IMR-90 (cell line): ENCODE data around the gene RBP2. TPM values are rescaled to one million over a fixed set of nuclear protein-coding genes. Genes with fewer than 3 reads are reported as not detected.

ENCODE experiments used
- ATAC-seq: fragments of 200-7000 bp; cut with Tn5 transposase; 2 replicates; pipeline ENCODE4 v1.9.1; 2020; ENCODE audit warnings: low read depth, mild to moderate bottlenecking, moderate library complexity
- BruUV-seq: library from RNA; stranded (reverse); fragments of 400-500 nt; replicated peaks from 2 replicates; lab custom pipeline; 2021; lab: Mats Ljungman, UMichigan
- CTCF ChIA-PET: fragments of 300-600 bp; formaldehyde crosslinking; extraction: SDS; loops from one replicate; lab custom pipeline; 2021; ENCODE audit warnings: antibody characterized with exemption; lab: Yijun Ruan, JAX
- POLR2A ChIA-PET: fragments of 300-600 bp; sonication (Branson Sonifier 250); formaldehyde crosslinking; loops from one replicate; lab custom pipeline; 2022; ENCODE audit warnings: antibody characterized with exemption; ENCODE audit not compliant: unreplicated experiment; lab: Charles Lee
- DNase-seq: peaks from one replicate; pipeline ENCODE4 v3.0.0; 2013
- H2AFZ ChIP-seq: replicated peaks from 2 replicates; pipeline ENCODE3; 2013; ENCODE audit warnings: low read length, mild to moderate bottlenecking; ENCODE audit not compliant: poor library complexity
- H2AK5ac ChIP-seq: 2 replicates; pipeline ENCODE4 v1.6.1; 2013; ENCODE audit warnings: low read depth, low read length, inconsistent platforms
- H2AK9ac ChIP-seq: replicated peaks from 2 replicates; pipeline ENCODE3; 2013; ENCODE audit warnings: mild to moderate bottlenecking, low read depth, low read length, moderate library complexity; ENCODE audit not compliant: poor library complexity
- H2BK120ac ChIP-seq: 2 replicates; pipeline ENCODE4 v1.6.1; 2013; ENCODE audit warnings: low read depth, low read length, inconsistent platforms
- H2BK15ac ChIP-seq: 3 replicates; pipeline ENCODE4 v1.6.1; 2013; ENCODE audit warnings: low read depth, low read length, inconsistent platforms
- H2BK20ac ChIP-seq: 2 replicates; pipeline ENCODE4 v1.6.1; 2013; ENCODE audit warnings: low read depth, mild to moderate bottlenecking, inconsistent platforms, low read length, moderate library complexity
- H2BK5ac ChIP-seq: 2 replicates; pipeline ENCODE4 v1.6.1; 2013; ENCODE audit warnings: mild to moderate bottlenecking, low read depth, low read length, inconsistent platforms; ENCODE audit not compliant: poor library complexity, severe bottlenecking
- H3K14ac ChIP-seq: replicated peaks from 2 replicates; pipeline ENCODE4 v1.6.1; 2013; ENCODE audit warnings: low read depth, low read length, inconsistent platforms
- H3K18ac ChIP-seq: 2 replicates; pipeline ENCODE4 v1.6.1; 2013; ENCODE audit warnings: low read depth, low read length, control low read depth
- H3K23ac ChIP-seq: 2 replicates; pipeline ENCODE4 v1.6.1; 2013; ENCODE audit warnings: low read depth, low read length, inconsistent platforms
- H3K27ac ChIP-seq: 2 replicates; pipeline ENCODE4 v1.5.1; 2013; ENCODE audit warnings: mild to moderate bottlenecking, control low read depth, low read length; ENCODE audit not compliant: insufficient read depth
- H3K27me3 ChIP-seq: 2 replicates; pipeline ENCODE4 v1.6.1; 2013; ENCODE audit warnings: low read length; ENCODE audit not compliant: control insufficient read depth, insufficient read depth
- H3K36me3 ChIP-seq: 2 replicates; pipeline ENCODE4 v1.6.1; 2013; ENCODE audit warnings: low read length, mixed read lengths; ENCODE audit not compliant: control insufficient read depth, insufficient read depth
- H3K4ac ChIP-seq: 2 replicates; pipeline ENCODE4 v1.6.1; 2013; ENCODE audit warnings: low read depth, low read length, inconsistent platforms
- H3K4me1 ChIP-seq: 2 replicates; pipeline ENCODE4 v1.6.1; 2013; ENCODE audit warnings: low read length, mixed read lengths; ENCODE audit not compliant: control insufficient read depth, insufficient read depth
- H3K4me2 ChIP-seq: 2 replicates; pipeline ENCODE4 v1.6.1; 2013; ENCODE audit warnings: low read depth, mild to moderate bottlenecking, control low read depth, low read length, moderate library complexity
- H3K4me3 ChIP-seq: 2 replicates; pipeline ENCODE4 v1.5.1; 2013; ENCODE audit warnings: low read depth, mild to moderate bottlenecking, control low read depth, low read length, moderate library complexity; ENCODE audit not compliant: insufficient read depth
- H3K56ac ChIP-seq: 2 replicates; pipeline ENCODE4 v1.6.1; 2013; ENCODE audit warnings: low read length, inconsistent platforms; ENCODE audit not compliant: insufficient read depth; ENCODE audit errors: extremely low read depth
- H3K79me1 ChIP-seq, 2 experiments: 2 replicates each; pipeline ENCODE4 v1.6.1; 2013; ENCODE audit warnings: low read length in 2 of 2, inconsistent platforms in 1 of 2, low read depth in 1 of 2
- H3K9ac ChIP-seq: 2 replicates; pipeline ENCODE4 v1.6.1; 2013; ENCODE audit warnings: low read depth, low read length, control low read depth
- H3K9me1 ChIP-seq: 2 replicates; pipeline ENCODE4 v1.6.1; 2013; ENCODE audit warnings: low read length, inconsistent platforms; ENCODE audit not compliant: insufficient read depth
- H3K9me3 ChIP-seq: 2 replicates; pipeline ENCODE4 v1.6.1; 2013; ENCODE audit warnings: low read length; ENCODE audit not compliant: control insufficient read depth, insufficient read depth
- H4K20me1 ChIP-seq: 2 replicates; pipeline ENCODE4 v1.6.1; 2013; ENCODE audit warnings: low read length, inconsistent platforms; ENCODE audit not compliant: insufficient read depth
- H4K5ac ChIP-seq: 2 replicates; pipeline ENCODE4 v1.6.1; 2013; ENCODE audit warnings: mild to moderate bottlenecking, low read depth, low read length, control low read depth
- H4K8ac ChIP-seq, 2 experiments: 2 replicates each; pipeline ENCODE4 v1.6.1; 2013; ENCODE audit warnings: low read depth in 2 of 2, low read length in 2 of 2, control low read depth in 1 of 2, inconsistent platforms in 1 of 2
- H4K91ac ChIP-seq: 2 replicates; pipeline ENCODE4 v1.6.1; 2013; ENCODE audit warnings: low read depth, low read length, inconsistent platforms; ENCODE audit not compliant: insufficient read depth
- CEBPB ChIP-seq: IDR thresholded peaks from 2 replicates; pipeline ENCODE4 v1.6.1; 2012; ENCODE audit warnings: low read depth, low read length, improper control_type of control experiment
- NFE2L2 ChIP-seq: fragments of 150-350 bp; IDR thresholded peaks from 2 replicates; pipeline ENCODE4 v1.6.1; 2016; ENCODE audit warnings: low read depth, mild to moderate bottlenecking, low read length
- WGBS, 2 experiments: methylation state at CpG; one replicate each; pipeline versions ENCODE4 v1.1.5 to v1.1.7; 2013; ENCODE audit warnings: missing lambda C conversion rate in 2 of 2; ENCODE audit not compliant: insufficient read length in 1 of 2; ENCODE audit errors: extremely low coverage in 2 of 2; 5-methylcytosine and 5-hydroxymethylcytosine counted together
- dilution Hi-C: fragments of 300-500 bp; cut with HindIII; formaldehyde crosslinking; loops from one replicate; pipeline ENCODE4 v1.14.3; 2018; ENCODE audit warnings: low sequenced_read_pairs; ENCODE audit not compliant: unreplicated experiment
- in situ Hi-C: fragments of 300-500 bp; cut with MboI; formaldehyde crosslinking; loops from 3 replicates; pipeline ENCODE4 v1.14.3; 2019; ENCODE audit warnings: low sequenced_read_pairs, inconsistent platforms, mixed read lengths
- intact Hi-C: fragments of 100-400 bp; cut with micrococcal nuclease; formaldehyde crosslinking; loops from 2 replicates; pipeline ENCODE4 v1.10.0; 2022
- polyA plus RNA-seq, 3 experiments: library from polyadenylated mRNA; depleted of rRNA; stranded (reverse); fragments of >200 nt; gene quantifications; 2 replicates each; pipeline ENCODE4 v1.2.3, GENCODE V29; 2012; ENCODE audit warnings: low replicate concordance in 1 of 3
- total RNA-seq: library from RNA; depleted of rRNA; stranded (reverse); fragments of >200 nt; gene quantifications from 2 replicates; pipeline ENCODE4 v1.2.3, GENCODE V29; 2012

The RBP2 gene
- total and polyA plus RNA-seq, 2 of the 4 experiments (the other 2 are of a cell fraction): not detected

GRCh38 chr3:139477710-139478640 is 1.7 kb upstream of the RBP2 start:
- Histone ChIP-seq H3K56ac (no peak overlapping the region), H2BK20ac (no peak overlapping the region), H3K9me1 (no peaks in the 10 kb centered on the region), H3K4me2 (no peak overlapping the region), H4K5ac (no peak overlapping the region), H4K8ac (no peak overlapping the region), H3K23ac (no peak overlapping the region), H4K91ac (no peak overlapping the region), H3K9ac (no peak overlapping the region), H3K14ac (no peak overlapping the region), H3K36me3 (no peaks in the 10 kb centered on the region), H3K9me3 (no peaks in the 10 kb centered on the region), H2AK5ac (no peak overlapping the region), H3K18ac (no peak overlapping the region), H2BK15ac (no peak overlapping the region), H3K79me1 (no peaks in the 10 kb centered on the region), H3K27ac (no peak overlapping the region), H2BK5ac (no peak overlapping the region), H3K27me3 (no peaks in the 10 kb centered on the region), H2AFZ (no peak overlapping the region), H3K4me1 (no peaks in the 10 kb centered on the region), H2AK9ac (no peak overlapping the region), H3K4ac (no peak overlapping the region), H3K4me3 (no peak overlapping the region), H2BK120ac (no peak overlapping the region), H4K20me1 (no peaks in the 10 kb centered on the region)
- ATAC-seq: no peak
- dilution Hi-C loops (no loop called here), intact Hi-C loops (no loop called here), in situ Hi-C loops (no loop called here)
- BruUV-seq: no TSS peak
- no CpG with 5 or more reads among the region's 3 CpGs for WGBS, 2 experiments
- DNase-seq: no peak
- TF ChIP-seq NFE2L2 (no peak), CEBPB (no peak)
- ChIA-PET CTCF (no interaction called here), POLR2A (no interaction called here)
